ENCODE measurements around the gene FAT2.

The FAT2 gene, protein sequence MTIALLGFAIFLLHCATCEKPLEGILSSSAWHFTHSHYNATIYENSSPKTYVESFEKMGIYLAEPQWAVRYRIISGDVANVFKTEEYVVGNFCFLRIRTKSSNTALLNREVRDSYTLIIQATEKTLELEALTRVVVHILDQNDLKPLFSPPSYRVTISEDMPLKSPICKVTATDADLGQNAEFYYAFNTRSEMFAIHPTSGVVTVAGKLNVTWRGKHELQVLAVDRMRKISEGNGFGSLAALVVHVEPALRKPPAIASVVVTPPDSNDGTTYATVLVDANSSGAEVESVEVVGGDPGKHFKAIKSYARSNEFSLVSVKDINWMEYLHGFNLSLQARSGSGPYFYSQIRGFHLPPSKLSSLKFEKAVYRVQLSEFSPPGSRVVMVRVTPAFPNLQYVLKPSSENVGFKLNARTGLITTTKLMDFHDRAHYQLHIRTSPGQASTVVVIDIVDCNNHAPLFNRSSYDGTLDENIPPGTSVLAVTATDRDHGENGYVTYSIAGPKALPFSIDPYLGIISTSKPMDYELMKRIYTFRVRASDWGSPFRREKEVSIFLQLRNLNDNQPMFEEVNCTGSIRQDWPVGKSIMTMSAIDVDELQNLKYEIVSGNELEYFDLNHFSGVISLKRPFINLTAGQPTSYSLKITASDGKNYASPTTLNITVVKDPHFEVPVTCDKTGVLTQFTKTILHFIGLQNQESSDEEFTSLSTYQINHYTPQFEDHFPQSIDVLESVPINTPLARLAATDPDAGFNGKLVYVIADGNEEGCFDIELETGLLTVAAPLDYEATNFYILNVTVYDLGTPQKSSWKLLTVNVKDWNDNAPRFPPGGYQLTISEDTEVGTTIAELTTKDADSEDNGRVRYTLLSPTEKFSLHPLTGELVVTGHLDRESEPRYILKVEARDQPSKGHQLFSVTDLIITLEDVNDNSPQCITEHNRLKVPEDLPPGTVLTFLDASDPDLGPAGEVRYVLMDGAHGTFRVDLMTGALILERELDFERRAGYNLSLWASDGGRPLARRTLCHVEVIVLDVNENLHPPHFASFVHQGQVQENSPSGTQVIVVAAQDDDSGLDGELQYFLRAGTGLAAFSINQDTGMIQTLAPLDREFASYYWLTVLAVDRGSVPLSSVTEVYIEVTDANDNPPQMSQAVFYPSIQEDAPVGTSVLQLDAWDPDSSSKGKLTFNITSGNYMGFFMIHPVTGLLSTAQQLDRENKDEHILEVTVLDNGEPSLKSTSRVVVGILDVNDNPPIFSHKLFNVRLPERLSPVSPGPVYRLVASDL (N-terminal part only)

DNA sequence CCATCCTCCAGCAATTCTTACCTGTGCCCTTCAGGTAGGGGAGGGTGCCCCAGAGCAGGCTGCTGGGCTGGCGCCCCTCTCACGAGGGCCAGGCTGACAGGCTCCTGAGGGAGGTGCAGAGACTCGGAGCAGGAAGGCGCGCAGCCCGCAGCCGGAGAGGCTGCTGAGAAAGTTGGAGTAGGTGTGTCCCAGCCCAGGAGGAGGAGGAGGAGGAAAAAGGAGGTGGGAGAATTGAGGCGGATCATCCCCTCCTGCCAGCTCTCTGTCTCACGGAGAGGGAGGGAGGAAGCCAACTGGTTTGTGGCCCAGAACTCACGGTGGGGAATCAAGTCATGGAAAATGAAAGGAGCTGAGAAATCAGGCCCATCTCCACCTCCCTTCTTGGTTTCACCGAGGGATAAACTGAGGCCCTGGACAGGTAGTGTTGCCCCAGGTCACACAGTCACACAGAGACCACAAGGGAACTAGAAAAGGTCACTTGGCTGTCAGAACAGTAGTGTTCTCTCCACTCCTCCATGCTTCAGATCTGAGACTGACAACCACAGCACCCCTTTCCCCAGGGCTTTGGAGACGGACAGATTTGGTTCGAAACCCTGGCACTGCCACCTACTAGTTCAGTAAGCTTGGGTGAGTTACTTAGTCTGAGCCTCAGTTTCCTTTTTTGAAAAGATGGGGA, at the start of gene FAT2:
TSS of gene FAT2 (minus strand) at position 188 of the 676 bp plus-strand sequence. CDS start 22,400 bp downstream, outside the sequence.
- no peak for DNase-seq (ENCODE audit: low read depth in 2 of 2)

DNA sequence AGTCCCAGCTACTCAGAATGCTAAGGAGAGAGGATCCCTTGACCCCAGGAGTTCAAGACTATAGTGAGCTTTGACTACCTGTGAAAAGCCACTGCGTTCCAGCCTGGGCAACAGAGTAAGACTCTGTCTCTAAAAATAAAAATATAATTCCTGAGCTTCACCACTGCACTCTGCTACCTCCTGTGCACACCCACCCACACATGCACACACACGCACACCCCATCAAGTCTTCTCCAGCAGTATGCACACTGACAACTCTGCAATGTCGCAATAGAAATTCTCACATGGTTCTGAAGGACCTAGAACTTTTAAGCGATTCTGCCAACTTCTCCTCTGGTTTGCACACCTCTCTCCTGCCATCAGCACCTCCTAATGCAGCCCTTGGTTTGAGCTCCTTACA, 47.5 kb upstream of the FAT2 start:
- no peak for DNase-seq (ENCODE audit: low read depth in 2 of 2)

DNA sequence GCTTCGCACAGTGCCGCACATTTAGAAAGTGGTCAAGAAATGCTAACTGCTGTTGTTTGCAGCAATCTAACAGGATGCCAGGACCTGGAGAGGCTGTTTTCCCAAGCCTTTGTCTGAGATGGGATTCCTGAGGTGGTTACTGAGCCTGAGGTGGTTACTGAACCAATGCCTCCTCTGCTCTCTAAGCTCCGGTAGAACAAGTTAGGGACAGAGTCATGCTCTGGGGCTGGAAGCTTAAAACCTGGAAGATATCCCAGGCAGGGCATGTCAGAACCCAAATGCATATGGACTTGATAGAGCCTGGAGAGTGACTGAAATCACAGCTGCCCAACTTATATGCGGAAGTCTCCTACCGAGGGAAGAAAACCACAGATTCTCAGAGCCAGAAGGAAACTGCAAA, 46.5 kb upstream of the FAT2 start:
- DNase-seq (ENCODE audit: low read depth in 2 of 2) = no peak

DNA sequence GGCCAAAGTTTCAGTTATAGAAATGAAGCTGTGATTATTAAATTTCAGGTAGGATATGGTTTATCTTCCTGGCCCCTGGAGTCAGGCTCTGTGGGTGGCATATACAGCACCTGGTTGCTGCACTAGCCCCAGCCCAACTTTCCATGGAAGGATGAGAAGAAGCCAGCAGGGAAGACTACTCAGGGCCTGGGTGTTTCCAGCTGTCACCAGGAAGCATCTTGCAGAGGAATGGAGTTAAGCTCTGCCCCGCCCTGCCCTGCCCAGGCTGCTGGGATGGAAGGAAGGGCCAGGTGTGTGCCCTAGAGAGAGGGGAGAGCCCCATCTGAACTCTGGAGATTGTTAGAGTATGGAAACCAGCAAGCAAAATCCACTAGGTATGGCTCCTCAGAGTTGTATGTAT, 42.8 kb upstream of the FAT2 start:
- DNase-seq (ENCODE audit: low read depth in 2 of 2) = no peak

DNA sequence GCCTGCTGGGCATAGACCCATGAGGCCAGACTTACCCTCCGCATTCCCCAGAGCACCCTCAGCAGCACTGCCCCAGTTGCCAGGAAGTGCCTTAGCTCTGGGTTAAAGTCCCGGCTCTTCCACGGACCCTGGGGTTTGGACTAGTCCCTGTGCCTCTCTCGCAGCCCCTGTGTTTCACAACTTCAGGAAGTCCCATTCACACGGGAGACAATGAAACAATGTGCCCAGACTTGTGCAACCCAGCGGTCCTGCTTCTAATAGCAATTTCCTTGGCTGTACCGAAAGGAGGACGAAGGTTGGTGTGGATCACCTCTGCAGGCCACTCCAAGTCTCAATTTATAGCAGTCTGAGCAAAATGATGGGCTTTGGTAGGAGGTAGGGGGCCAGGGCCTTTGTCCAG, 41.8 kb upstream of the FAT2 start:
- no peak for DNase-seq (ENCODE audit: low read depth in 2 of 2)

DNA sequence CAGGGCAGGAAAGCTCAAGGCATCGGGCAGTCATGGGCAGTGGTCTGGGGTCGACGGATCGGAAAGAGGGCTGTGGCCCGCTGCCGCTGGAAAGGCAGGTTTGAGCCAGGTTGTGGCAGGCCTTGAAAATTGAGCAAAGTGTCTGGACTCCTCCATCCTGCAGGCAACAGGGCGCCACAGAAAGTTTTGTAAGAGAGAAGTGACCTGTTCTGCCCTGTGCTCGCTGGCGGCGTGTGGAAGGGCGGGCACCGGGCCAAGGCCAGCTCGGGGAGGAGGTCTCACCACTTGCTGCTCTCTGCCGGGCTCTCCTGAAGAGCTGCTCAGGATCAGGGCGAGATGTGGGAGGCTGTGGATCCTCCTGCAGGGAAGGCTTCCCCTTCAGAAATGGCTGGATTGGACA, 41.4 kb upstream of the FAT2 start:
- no peak for DNase-seq (ENCODE audit: low read depth in 2 of 2)

DNA sequence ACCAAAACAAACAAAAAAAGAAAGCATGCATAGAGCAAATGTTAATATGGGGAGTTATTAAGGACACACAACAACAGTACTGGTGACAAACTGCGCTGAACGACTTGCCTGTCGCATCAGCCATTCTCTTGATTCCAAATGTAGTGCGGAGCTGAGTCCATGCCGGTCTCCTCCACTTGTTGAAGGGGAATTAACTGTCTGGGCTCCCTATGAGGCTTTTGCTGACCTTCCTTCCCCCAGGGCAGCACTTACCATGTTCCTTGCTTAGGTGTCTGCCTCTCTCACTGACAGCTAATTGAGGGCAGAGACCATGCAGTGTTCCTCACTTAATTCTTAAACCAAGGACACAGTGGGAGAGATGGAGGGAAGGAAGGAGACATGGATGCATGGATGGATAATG, 40.8 kb upstream of the FAT2 start:
- DNase-seq (ENCODE audit: low read depth in 2 of 2) = no peak

DNA sequence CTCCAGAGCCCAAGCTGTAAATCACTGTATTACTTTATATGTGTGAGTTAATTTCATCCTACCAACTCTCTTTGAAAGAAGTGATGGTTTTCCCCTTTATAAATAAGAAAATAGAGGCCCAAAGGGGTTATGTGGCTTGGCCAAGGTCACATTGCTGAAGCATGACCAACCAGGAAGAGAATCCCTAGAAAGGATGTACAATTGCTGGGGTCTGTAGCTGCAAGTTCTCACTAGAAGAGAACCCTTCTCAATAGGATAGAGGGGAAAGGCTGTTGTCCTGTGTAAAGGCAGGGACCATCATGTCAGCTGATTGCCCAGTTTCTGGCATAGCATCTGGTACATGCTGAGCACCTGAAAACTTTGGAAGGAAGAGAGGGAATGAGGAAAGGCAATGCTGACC, 39.0 kb upstream of the FAT2 start:
- DNase-seq (ENCODE audit: low read depth in 2 of 2) = no peak

DNA sequence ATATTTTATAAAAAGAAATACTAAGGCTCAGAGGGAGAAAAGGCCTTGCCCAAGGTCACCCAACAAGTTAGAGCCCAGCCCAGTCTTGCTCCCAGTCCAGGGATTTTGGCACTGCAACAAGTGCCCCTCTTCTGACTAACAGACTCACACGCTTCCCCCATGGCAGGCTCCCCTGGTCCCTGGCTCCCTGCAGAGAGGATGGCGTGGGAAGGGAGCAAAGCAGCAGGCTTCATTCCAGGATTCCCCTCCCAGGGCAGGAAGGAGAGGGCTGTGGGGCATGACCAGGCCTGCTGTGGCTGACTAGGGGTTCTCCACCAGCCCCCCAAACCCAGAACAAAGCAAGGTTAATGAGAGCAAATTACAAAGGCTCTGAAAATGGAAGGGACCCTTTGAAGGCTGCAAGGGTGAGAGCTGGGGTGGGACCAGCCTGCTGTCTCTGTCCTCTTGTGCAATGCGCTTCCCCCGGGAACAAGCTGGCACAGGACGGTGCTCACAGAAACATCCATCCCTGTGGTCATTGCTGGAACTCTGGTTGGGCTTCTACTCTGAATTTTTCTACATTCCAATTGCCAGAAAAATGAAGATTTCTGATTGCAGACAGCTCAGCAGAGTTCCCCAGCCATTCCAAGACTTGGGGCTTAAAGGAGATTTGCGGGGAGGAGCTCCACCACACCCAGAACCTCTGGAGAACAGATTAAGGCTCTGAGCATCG, 37.1 kb upstream of the FAT2 start:
- DNase-seq (ENCODE audit: low read depth in 2 of 2) = no peak

DNA sequence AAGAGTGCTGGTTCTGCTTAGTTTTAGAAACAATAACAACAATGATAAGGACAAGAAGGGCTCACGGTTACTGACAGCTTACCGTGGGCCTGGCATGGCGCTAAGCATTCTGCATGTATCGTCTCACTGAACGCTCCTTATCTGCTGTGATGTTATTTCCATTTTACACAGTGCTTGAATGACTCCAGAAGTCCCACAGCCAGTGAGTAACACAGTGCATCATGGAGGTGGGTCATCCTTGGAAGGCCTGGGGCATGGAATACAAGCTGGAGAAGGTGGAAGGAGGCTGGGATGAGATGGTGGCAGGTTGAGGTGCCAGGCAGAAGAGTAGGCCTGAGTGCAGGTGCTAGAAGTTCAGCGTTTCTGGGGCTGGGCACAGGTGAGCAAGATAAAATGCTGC, 36.5 kb upstream of the FAT2 start:
- no peak for DNase-seq (ENCODE audit: low read depth in 2 of 2)

DNA sequence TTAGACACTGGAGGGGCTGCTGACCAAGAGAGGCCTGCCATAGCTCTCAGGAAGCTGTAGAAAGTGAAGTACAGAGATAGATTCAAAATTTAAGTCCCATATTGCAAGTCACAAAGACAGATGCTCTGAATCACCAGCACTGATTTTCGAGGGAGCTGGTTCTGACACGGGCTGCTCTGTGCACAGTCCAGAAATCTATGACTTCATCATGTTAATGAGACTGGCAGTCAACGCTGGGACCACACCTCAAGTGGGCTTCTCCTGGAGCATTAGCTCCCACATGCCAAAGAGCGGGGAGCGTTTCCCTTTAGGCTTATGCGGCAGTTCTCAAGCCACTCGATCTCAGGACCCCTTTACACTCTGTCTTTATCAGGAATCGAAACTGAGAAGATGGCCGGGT, 34.2 kb upstream of the FAT2 start:
- DNase-seq (ENCODE audit: low read depth in 2 of 2) = no peak

DNA sequence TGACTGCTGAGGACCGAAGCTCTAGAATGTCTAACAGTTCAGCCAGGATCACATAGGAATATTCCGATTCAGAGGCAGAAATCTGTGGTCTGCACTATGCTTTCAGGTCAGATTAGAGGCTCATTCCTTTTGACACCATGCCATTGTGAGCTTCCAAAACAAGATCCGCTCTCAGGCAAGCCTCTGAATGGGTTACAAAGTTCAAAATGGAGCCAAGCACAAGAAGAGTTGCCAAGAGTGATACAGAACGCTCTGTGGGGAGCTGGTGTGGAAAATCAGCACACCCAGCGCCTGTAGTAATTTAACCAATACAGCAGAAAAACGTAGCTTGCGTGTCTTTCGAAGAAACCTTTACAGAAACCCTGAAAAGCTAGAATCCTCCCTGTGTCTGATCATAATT, 33.3 kb upstream of the FAT2 start:
- no peak for DNase-seq (ENCODE audit: low read depth in 2 of 2)

DNA sequence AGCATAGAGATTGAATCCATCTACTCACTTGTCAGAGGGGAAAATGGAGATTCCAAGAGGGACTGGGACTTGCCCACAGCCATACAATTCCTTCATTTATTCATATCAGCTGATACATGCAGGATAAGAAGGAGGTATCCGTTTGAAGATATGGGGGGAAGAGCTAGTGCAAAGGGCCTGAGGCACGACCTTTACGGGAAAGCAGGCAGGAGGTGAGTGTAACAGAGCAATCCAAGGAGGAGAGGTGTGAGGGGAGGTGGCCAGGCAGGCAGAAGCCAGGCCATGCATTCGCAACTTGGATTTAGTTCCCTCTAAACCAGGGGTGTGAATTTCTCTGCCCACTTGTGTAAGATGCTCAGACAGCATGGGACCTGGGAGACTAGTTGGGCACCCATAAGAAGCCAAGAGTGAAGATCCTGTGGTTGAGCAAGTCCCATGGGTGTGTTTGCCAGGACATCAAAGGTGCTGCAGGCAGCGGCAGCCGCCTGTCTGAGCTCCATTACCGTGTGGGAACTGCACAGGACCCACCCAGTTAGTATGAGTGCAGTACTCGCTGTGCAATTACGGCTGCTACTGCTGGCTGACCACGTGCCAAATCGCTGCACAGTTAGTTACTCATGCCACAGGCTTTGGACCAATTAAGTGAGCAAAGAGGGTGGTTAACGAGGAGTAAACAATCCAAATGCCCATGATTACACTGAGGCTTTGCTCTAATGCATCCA, 31.4 kb upstream of the FAT2 start:
- DNase-seq (ENCODE audit: low read depth in 2 of 2) = no peak

DNA sequence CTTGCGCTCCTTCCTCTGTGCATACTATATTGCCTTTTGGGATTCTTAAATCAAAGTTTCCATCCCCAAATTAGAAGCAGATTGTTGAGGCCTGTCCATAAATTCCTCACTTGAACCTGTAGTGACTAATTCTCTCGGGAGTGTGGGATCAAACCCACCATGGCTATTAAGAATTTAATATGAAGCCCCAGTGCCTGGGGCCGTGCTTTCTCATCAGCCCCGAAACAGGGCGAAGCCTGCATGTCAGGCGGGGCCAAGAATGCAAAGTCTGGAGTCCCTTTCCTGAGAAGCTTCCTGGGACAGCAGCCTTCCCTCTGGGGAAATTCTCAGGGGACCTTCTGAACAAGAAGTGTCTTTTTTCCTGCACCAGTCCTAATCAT, 29.3 kb upstream of the FAT2 start:
- no peak for DNase-seq (ENCODE audit: low read depth in 2 of 2)

DNA sequence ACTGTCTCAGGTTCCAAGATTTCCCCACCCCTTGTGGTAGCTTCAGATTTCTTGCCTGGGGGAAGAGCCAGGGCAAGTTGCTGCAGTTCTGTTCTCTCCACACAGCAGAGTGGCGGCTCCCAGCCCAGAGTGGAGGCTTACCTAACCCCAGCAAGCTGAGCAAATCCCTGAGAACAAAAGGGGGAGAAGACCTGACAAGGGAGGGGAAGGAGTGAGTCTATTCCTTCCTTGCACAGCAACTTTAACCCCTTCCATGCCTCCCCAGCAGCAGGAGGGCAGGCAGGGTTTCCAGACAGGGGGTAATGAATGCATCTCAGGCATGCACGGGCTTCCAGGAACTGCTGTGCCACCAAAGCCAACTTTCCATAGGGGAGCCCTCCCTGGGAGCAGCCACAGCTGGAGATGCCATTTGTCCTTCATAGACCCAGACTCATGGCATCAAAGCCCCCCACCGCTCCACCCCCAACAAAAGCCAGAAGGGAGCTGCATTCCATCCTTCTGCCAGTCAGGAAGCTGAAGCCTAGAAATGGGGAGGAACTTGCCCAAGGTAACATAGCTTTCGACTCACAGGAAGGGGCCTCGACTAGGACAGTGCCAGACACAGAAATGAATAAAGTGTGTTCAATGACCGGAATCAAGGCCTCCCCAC, 28.8 kb upstream of the FAT2 start:
- DNase-seq (ENCODE audit: low read depth in 2 of 2) = no peak

DNA sequence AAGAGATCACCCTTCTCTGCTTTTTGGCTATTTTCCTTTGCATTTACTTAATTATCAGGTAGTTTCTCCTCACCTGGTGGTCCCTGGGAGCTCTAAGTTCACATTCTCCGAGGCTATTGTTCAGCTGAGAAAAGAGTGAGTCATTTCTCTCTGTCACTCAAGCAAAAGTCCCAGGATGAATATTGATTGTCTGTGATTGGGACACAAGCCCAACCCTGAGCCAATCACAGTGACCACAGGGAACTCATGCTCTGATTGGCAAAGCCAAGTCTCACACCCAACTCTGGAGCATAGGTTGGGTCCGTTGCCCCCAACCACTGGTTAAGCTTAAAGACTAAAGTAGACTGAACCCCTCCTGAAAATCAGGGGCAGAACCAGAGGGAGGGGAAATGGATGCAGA, 27.8 kb upstream of the FAT2 start:
- no peak for DNase-seq (ENCODE audit: low read depth in 2 of 2)

DNA sequence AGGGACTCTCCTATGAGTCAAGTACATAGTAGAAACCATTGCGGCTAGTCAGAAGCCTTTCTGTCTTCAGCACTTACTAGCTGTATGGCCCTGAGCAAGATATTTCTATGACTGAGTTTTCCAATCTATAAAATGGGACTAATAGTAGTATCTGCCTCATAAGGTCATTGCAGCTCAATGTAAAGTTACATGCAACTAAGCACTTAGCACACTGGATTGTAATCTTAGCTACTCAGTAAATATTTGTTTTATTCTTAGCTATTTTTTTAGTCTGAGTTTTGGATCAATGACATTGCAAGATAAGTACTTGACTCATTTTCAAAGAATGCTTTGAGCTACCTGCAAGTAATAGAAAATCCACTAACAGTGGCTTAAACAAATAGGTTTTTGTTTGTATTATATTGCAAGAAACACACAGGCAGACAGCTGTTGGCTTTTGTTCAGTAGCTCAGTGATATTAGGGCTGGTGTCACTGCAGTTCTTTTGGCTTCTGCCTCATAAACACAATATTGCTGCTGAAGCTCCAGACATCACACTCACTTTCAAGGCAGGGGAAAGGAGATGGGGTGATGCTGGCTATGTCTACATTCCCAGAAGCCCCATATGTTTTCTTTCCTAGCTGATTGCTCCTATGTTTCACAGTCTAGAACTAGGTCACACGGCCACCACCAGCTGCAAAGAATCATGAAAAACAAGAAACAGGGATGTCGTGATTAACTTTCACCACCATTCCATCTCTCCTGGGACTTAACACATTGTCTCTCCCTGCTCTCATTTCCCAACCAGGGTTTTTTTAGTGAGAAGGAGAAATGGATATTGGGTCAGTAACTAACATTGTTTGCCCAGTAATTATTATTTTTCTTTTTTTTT, 26.9 kb upstream of the FAT2 start:
- no peak for DNase-seq (ENCODE audit: low read depth in 2 of 2)

DNA sequence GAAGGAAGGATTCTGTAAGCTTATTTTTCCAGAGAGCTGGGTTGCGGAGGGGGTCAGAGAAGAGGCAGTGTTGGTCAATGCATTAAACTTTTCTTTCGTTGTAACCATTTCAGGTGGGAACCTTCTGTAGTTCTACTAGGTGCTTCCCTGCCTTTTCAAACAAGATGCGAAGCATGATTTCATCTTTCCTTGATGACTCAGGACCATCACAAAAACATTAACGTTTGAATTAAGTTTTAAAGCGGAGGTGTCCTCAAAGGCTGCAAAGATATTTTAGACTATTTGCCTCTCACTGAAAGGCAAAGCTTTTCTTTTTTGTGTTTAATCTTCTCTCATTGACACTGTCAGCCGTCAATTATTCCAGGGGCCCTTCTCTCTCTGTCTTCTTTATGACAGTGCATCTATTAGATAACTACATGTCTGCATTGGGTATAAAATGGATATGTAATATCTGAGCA, 26.3 kb upstream of the FAT2 start:
- DNase-seq (ENCODE audit: low read depth in 2 of 2) = no peak

DNA sequence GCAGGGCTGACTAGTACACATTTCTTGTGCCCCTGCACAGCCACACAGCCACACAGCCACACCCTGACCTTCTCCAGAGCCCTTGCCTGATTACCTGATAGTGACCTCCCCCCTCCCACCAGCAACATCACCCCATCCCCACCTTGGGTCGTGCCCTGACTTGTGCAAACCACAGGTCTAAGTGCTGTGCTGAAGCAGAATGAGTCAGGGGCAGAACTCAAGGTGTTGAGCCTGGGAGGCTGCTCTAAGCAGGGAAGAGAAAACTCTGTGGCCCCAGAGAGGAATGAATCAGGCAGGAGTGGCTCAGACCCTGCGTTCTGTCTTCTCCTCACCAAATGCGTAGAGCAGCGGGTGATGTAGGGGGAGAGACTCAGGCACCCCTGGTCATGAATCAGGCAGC, 24.3 kb upstream of the FAT2 start:
- DNase-seq (ENCODE audit: low read depth in 2 of 2) = no peak

Data from activated CD4-positive, alpha-beta T cell treated with anti-CD3 and anti-CD28 coated beads for 24 hours (primary cell).